HG03565 (cell line): ENCODE data around the gene LYRM2.

Experiments used
- ATAC-seq: cut with Tn5 transposase; IDR thresholded peaks from one replicate; pipeline ENCODE4 v1.9.1; 2021; ENCODE audit warnings: mild to moderate bottlenecking, moderate library complexity; ENCODE audit not compliant: unreplicated experiment

Gene LYRM2, protein sequence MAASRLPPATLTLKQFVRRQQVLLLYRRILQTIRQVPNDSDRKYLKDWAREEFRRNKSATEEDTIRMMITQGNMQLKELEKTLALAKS

GRCh38 chr6:89638320-89639195 lies at the start of gene LYRM2:
LYRM2 (minus strand) TSS chr6:89638747; CDS start chr6:89638716, 31 bp downstream.
- ATAC-seq, result peak; percentile 92

DNA sequence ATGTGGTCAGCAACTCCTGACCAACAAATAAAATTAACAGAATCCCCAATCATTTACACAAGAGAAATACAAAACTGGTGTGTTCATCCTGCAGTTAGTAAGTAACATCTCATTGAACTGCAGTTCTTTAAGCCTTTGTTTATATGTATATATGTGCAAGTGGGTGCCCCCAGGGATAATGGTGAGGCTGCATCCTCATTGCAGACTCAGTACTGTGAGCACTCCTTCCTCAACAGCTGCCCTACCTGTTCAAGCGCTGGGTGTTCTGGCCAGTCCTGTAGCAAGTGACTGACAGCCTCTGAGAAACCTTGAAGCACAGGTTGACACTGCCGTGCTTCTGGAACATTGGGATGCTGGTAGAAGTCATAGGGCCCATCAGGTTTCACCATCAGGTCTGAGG lies 49.8 kb upstream of the LYRM2 start:
- ATAC-seq, result no peak

GRCh38 chr6:89685311-89685710 lies 46.8 kb upstream of the LYRM2 start:
- ATAC-seq, result no peak

GRCh38 chr6:89682991-89683390 lies 44.4 kb upstream of the LYRM2 start:
- ATAC-seq, result no peak

GRCh38 chr6:89681983-89682564 lies 43.5 kb upstream of the LYRM2 start:
- ATAC-seq, result no peak

DNA sequence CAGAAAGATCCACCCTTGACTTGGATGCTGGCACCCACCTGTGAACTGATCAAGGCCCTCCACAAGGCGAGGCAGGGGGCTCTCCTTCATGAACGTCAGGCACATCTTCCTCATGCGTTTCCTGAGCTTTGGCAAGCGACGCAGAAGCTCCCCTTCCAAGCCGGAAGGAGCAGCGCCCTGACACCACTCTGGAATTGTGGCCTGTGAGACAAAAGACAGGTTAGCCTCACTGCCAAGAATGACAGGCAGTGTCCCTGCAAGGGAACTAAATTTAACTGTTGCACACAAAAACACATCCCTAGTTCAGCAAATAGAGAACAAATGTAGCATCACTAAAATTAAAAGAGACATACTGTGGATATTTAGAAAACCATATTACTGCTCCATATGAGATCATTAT lies 42.0 kb upstream of the LYRM2 start:
- ATAC-seq, result no peak

DNA sequence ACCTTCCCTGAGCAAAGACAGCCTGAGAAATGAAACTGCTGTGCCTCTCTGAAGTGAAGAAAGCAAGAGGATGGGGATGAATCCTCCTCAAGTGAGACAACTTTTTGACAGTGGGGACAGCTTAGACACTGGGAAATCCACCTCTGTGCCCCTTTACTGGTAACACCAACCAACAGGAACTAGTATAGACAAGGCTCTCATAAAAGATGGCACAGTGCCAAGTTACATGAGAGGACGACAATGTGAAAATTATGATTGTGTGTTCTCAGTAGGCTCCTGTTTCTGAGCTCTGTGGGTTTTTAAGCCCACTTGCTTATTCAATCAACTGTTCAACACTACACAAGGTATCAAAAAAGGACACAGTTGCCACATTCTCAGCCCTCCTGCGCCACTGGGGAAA lies 41.6 kb upstream of the LYRM2 start:
- no peak for ATAC-seq

- no peak for ATAC-seq
These were observed 40.9 kb upstream of the LYRM2 start for GRCh38 chr6:89679215-89680120.

DNA sequence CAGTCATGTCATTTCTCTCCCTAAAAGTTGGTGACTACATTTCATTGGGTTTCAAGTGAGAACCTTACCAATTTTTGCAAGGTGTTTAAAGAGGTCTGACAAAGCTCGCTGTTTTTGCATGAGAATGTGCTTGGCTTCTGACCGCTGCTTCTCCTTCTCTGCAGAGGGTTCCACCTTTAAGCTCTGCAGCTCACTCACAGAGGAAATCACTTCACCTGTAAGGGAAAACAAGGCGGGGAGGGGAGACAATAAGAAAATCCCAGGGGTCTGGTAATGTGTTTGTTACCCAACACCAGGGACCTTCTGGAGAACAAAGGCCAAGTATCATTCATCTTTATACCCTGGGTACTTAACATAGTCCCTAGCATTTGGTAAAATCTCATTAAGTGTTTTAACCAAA lies 40.0 kb upstream of the LYRM2 start:
- ATAC-seq, result no peak

- no peak for ATAC-seq
These were observed 37.6 kb upstream of the LYRM2 start for GRCh38 chr6:89675949-89676748.

DNA sequence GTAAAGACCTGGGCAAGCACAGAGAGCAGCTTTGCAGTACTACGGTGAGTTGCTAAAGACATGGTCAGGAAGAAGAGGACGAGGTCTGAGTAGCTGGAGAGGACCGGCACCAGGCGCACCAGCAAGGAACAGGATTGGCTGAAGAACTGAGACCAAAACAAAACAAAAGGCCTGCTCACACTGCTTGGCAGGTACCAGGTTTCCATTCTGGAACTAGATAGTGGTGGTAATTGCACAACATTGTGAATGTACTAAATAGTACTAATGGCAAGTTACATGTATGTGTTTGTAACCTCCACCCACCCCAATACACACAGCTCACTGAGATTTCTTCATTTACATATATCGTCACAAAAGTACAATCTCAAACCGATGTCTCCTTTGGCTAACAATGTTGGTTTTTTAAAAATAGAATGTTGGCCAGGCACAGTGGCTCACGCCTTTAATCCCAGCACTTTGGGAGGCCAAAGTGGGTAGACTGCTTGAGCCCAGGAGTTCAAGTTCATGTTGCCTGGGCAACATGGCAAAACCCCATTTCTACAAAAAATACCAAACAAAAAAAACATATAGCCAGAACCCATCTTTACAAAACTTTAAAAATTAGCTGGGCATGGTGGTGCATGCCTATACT lies 32.5 kb upstream of the LYRM2 start:
- no peak for ATAC-seq

GRCh38 chr6:89669002-89669401 lies 30.5 kb upstream of the LYRM2 start:
- no peak for ATAC-seq

DNA sequence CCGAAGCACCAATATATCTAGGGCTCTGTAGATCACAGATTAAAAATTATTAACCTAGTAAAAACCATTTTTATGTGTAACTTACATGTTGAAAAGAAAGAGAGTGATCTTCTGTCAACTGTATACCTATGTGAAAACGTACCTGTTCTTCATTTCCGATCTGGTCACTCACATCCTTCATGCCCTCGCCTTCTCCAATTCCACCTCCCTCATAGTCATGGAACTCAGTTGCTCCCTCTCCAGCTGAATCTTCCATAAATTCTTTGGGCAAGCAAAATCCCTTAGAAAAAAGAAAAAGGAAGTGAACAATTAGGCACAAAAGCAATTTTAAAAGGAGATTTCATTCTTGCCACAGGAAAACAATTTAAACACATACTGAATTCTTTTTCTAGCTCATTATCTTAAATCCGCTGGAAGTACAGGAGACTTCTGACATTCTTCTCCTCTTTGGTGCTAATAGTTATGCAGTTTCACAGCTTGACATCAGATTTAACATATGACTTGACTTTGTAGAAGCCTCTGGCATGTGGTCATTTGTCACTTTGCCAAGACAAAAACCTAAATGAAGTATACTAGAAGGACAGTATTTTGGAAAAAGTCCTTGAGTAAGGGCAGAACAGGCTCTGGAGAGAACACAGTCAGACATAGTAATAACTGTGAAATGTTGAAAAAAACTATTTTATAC lies 29.5 kb upstream of the LYRM2 start:
- no peak for ATAC-seq

DNA sequence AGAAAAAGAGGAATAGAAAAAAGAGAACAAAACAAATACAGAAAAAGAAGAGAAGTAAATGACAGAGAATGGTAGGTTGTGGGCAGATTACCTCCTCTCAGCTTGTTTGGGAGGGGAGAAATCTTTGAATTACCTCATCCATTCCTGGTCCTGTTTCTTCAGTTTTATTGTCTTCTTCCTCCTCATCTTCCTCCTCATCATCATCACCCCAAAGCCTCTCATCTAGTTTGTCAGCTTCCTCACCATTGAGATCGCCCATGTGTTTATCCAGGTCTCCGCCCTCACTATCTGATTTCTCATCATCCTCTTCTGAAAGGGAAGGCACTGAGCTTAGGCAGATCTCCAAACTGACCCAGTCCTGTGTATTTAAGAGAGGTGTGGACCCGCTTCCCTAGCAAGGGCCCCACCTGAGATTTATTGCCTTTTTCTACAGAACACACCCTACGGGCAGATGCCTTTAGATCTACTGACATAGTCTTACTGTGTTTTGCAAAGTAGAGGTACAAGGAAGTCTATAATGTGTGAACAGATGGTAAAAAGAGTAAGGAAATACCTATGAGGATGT lies 24.2 kb upstream of the LYRM2 start:
- ATAC-seq, result no peak

DNA sequence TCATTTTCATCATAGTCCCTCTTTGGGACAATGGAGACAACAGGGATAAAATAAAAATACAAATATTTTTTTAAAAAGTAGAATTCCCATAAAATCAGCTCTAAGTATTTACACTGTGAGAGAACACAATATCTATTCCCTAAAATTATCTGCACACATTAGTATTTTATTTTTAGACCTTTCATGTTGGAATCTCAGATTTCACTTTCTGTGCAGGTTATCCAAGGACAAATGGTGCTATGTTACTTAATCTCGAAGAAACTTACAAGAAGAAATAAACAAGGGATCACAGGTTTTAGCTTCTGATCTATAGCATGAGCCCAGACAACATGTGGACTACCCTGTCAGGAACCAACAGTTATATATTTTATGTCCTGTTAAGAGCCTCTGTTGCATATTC lies 23.0 kb upstream of the LYRM2 start:
- no peak for ATAC-seq

- no peak for ATAC-seq
These were observed 22.4 kb upstream of the LYRM2 start for GRCh38 chr6:89660981-89661380.

DNA sequence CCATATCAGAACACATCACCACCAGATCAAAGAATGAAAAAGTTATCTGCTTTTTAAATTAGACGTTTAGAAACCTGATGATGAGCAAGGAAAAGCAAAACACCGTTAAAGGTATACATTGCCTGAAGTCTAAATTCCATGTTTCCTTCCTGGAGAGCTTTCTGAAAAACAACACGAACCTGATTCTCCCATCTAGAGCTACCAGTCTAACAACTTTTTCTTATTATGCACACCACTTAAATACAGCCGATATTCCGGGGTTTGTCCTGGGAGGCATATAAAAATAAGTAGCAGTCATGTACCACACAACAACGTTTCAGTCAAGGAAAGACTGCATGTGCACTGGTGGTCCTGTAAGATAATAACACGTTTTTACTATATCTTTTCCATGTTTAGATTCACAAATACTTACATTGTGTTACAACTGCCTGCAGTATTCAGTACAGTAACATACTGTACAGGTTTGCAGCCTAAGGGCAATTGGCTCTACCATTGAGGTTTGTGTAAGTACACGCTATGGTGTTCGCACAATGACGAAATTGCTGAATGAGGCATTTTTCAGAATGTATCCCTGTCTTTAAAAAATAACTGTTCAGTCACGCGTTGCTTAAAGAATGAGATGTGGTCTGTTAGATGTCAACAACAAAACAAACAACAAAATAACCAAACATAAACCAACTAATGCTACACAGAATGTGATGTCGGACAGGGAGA lies 19.1 kb upstream of the LYRM2 start:
- ATAC-seq, result no peak

DNA sequence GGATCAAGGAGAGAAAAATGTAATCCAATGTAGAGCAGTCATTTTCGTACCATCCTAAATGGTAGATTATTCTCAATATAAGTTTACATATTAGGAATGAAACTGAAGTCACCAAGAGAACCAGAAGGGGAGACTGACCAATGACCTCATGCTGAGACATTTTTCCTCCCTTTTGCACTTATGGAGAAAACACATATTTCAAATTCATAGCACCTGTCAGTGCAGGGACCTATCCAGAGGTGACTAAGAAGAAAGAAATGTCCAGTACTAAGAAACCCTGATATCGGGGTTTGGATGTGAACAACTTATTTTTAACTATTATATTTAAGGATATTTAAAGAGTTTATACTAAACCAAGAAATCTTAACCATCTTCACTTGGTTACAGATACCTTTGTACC lies 16.6 kb upstream of the LYRM2 start:
- no peak for ATAC-seq
